Left lobe of liver (tissue), 2 donors: ENCODE data around the gene TWIST2. TPM values are rescaled to one million over a fixed set of nuclear protein-coding genes. Genes with fewer than 3 reads are reported as not detected.
A peak's percentile ranks its signal among the peaks of the same experiment; 100 is the strongest.

ENCODE experiments used
- ATAC-seq: fragments of 200-7000 bp; cut with Tn5 transposase; one replicate; pipeline ENCODE4 v1.9.1; 2020; ENCODE audit warnings: mild to moderate bottlenecking, moderate library complexity
- DNase-seq: peaks from one replicate; pipeline ENCODE4 v3.0.0-alpha.2; 2020; ENCODE audit warnings: low spot score
- total RNA-seq: library from RNA; stranded (reverse); gene quantifications from one replicate; pipeline ENCODE4 v1.2.1, GENCODE V29; 2021
- donor health status: DM: no; HTN: no; CAD: no; lungs with moderate emphysema.
- donor health status: DM: no; HTN: yes; CAD: no.

Gene TWIST2
- not detected for total RNA-seq

GRCh38 chr2:238847841-238848690 lies at the start of gene TWIST2:
TSS of gene TWIST2 (plus strand) at chr2:238848085. CDS start at chr2:238848216, 131 bp downstream.
- ATAC-seq (peak; percentile 60), DNase-seq (no peak)

DNA sequence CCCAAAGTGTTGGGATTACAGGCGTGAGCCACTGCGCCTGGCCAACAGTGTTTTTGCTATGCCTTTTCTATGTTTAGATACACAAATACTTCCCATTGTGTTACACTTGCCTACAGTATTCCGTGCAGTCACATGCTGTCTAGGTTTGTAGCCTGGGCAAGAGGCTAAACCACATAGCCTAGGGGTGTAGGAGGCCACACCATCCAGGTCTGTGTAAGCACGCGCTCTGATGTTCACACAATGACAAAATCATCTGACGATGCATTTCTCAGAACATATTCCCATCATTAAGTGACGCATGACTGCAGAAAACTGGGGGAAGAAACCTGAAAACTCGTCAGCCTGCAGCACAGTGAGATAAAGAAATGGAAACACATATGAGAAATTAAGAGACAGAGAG lies 46.1 kb upstream of the TWIST2 start:
- ATAC-seq: no peak
- no peak for DNase-seq

- DNase-seq: no peak
- ATAC-seq: no peak
Measured at GRCh38 chr2:238802957-238803356, 44.9 kb upstream of the TWIST2 start.

DNA sequence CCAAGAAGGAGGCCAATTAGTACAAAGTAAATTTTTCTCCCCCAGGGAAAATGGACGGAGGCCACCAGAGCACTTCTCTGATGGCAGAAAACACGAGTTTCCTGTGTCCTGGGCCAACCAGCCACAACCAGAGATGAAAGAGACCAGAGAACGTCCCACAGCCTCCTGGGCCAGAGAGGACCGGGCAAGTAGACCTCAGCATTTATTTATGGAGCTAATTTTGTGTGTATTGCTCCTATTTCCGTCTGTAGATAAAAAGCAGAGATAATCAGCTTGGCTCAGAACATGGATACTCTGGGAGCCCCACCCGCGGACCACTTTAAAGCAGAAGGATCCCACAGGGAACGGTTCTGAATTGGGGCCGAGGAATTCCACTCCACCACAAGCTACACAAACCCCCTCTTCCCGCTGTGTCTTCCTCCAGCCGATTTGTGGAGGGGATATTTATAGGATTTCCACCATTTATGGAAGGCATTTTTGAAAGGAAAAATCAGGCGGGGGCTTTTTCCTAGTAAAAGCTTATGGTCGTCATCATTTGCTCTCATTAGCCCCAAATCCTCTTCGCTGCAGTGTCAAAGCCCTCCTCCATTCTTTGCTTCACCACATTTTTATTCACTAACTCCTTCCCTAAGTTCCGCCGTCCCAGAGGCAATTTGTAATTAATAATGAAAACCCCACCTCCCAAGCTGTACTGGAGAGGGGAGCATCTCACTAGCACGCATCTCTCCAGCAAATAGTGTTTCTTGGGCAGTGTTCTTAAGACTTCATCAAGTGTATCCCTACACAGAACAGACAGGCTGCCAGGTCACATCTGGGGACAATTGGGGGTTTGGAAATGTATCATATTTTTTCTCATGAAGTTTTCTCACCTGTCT lies 43.7 kb upstream of the TWIST2 start:
- no peak for DNase-seq
- no peak for ATAC-seq

GRCh38 chr2:238808761-238809160 lies 39.1 kb upstream of the TWIST2 start:
- DNase-seq: no peak
- no peak for ATAC-seq

- no peak for ATAC-seq
- DNase-seq: no peak
Measured at GRCh38 chr2:238810321-238810720, 37.6 kb upstream of the TWIST2 start.

DNA sequence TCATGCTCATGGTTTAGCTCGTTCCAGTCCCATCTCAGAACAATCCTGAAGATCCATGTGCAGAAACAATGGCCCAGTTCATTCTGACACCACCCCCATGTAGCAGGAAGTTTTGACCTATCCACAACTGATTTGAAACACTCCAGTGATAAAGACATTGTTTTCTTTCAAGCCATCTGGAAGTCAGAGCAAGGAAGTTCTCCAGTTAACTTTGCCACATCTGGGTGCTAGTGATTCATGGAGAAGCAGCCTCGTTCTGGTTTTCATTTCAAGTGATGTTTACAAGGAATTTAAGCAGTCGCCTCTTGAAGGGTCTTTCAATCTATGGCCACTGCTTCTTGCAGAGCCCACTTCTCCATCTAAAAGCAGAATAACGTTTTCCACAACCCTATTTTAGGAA lies 36.6 kb upstream of the TWIST2 start:
- ATAC-seq (no peak), DNase-seq (no peak)

DNA sequence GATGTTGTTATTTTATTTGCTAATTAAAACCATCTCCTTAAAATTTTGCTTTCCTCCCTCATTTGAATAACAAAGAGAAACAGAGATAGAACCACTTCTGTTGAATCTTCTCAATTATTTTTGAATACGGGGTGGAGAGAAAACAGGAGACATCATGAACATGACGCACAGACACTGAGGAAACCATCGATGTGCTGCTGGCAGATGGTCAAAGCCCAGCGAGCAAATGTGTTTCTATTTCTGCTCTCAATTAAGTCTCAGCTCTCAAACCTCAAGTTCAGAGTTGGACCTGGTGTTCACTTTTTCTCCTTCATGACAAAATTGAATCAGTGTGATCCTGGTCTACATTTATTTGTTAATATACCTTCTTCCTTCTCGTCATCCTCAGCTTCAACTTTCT lies 36.1 kb upstream of the TWIST2 start:
- ATAC-seq: no peak
- DNase-seq: no peak

- ATAC-seq: no peak
- no peak for DNase-seq
Measured at GRCh38 chr2:238813109-238813508, 34.8 kb upstream of the TWIST2 start.

- DNase-seq (no peak), ATAC-seq (no peak)
Measured at GRCh38 chr2:238814815-238815214, 33.1 kb upstream of the TWIST2 start.

DNA sequence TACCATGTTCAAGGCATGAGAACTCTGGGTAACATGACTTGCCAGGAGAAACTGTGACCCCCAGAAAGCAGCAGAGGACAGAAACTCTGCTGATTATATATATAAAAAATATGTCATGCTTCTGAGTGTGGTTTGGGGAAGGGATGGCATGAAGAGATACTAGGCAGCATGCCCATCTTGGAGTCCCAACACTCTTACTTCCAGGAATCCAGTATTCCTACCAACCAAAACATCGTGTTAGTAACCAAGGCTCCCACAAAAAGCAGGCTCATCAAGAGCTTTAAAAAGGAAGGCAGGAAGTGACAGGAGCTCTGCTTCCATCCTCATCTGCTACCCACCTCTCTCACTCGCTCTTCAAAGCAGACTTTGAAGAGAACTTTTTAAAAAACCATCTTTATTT lies 31.6 kb upstream of the TWIST2 start:
- DNase-seq: no peak

GRCh38 chr2:238817382-238817781 lies 30.5 kb upstream of the TWIST2 start:
- DNase-seq (no peak), ATAC-seq (no peak)

More for the DNA sequence above, 31.6 kb upstream of the TWIST2 start:
- no peak for ATAC-seq

DNA sequence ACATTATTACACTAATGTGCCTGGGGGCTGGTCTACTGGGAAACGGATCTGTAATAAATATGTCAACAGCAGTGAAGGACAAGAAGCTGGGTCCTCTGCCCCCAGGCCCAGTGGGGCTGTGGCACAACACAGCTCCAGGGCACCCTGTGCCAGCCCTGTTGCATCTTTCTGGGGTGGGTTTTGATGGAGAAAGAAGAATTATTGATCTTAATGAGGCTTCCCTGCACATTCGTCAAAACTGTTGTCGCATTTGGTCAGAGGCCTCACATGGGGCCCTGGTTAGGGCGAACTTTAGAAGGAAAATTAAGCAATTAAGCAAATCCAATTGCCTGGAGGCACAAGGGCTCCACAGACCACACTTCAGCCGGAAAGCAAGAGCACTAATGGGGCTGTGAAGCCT lies 30.0 kb upstream of the TWIST2 start:
- no peak for DNase-seq

GRCh38 chr2:238818561-238818960 lies 29.3 kb upstream of the TWIST2 start:
- DNase-seq (no peak), ATAC-seq (no peak)

More for the DNA sequence above, 30.0 kb upstream of the TWIST2 start:
- no peak for ATAC-seq

DNA sequence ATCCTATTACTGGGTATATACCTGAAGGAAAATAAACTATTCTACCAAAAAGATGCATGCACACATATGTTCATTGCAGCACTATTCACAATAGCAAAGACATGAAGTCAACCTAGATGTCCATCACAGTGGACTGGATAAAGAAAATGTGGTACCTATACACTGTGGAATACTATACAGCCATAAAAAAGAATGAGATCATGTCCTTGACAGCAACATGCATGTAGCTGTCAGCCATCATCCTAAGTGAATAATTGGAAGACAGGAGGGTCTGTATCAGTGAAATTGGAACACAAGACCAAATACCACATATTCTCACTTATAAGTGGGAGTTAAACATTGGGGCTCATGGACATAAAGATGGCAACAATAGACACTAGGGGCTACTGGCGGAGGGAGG lies 27.7 kb upstream of the TWIST2 start:
- DNase-seq: no peak
- no peak for ATAC-seq

GRCh38 chr2:238820916-238821315 lies 27.0 kb upstream of the TWIST2 start:
- no peak for ATAC-seq
- peak; percentile 0 for DNase-seq

DNA sequence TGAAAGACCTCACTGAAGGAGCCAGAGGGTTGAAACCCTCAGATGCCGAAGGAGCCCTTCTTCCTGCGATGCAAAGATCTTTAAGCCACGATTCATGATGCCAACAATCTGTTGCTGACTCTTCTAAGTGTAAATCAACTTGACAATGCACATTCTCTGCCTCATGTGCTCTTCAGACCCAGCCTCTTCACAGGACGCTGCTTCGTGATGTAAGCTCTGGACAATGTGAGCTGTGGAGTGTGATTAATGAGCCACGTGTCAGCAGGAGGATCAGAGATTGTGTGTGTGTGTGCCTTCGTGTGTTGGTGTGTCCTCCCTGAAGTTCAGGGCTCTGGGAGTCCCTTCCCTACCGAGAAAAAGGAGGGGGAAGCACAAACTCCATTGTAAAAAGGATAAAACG lies 26.5 kb upstream of the TWIST2 start:
- no peak for DNase-seq

GRCh38 chr2:238821944-238822670 lies 25.8 kb upstream of the TWIST2 start:
- DNase-seq: peak; percentile 27
- no peak for ATAC-seq

More for the DNA sequence above, 26.5 kb upstream of the TWIST2 start:
- no peak for ATAC-seq

GRCh38 chr2:238822955-238823354 lies 24.9 kb upstream of the TWIST2 start:
- no peak for DNase-seq
- ATAC-seq: no peak

DNA sequence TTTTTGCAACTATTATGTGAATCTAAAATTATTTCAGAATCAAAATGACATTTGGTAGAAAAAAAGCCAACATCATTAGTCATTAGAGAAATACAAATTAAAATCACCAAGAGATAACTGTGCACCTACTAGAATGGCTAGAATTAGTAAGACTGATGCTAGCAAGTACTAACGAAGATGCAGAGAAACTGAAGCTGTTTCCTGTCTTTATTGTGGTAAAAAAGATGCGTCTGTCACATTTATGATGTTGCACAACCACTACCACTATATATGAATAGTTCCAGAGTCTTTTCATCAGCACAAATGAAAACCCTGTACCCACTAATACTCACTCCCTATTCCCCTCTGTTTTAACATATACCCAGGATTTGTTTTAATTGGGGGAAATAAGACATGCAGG lies 16.7 kb upstream of the TWIST2 start:
- ATAC-seq (no peak), DNase-seq (no peak)

- ATAC-seq (no peak), DNase-seq (no peak)
Measured at GRCh38 chr2:238834982-238835381, 12.9 kb upstream of the TWIST2 start.
